GM21825 (cell line): ENCODE results near the gene CHST10.

Experiments used
- ATAC-seq: cut with Tn5 transposase; IDR thresholded peaks from one replicate; pipeline ENCODE4 v1.9.1; 2021; ENCODE audit warnings: mild to moderate bottlenecking, moderate library complexity; ENCODE audit not compliant: unreplicated experiment

CHST10 gene

DNA sequence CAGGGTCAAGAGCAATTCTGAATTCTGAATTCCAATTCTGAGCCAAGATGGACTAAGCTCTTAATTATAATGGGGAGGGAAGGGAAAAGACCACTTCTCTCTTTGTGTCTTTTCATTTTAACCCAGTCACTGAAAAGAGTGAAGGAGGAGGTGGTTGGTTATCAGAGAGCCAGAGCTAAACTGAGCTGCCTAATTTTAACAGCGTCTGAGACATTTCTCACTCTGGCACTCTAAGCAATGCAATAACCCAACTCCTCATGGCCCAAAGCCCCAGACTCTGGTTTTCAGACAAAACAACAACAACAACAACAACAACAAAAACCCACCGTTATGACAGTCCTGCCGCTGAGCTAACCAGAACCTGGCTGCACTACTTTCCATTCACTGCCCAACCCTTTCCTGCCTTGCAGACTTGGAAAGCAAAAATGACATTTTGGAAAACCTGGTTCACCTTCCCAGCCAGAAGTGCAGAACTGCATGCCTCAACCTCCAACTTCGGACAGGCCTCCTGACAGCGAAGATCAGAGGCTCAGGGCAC, 1.0 kb downstream of the CHST10 start:
- no peak for ATAC-seq

DNA sequence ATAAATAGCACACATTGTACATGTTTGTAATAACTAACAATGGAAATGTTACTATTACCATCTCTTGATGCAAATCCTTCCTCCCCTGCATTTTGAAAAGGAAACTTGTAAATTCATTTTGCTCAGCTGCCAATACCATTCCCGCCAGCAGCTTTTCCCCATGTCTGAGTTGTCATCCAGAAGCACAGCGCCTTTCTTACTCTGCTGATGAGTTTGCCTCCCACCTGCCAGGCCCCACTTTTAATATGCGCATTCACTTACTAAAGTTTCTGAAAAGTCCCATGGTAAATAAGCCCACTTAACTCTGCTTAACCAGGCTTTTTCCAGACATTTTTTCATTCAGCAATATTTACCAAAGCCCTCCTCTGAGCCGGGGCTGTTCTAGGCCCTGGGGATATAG, 3.9 kb downstream of the CHST10 start:
- no peak for ATAC-seq

GRCh38 chr2:100412881-100413321, 4.6 kb downstream of the CHST10 start:
- no peak for ATAC-seq

GRCh38 chr2:100412466-100412865, 5.0 kb downstream of the CHST10 start:
- ATAC-seq, result no peak

DNA sequence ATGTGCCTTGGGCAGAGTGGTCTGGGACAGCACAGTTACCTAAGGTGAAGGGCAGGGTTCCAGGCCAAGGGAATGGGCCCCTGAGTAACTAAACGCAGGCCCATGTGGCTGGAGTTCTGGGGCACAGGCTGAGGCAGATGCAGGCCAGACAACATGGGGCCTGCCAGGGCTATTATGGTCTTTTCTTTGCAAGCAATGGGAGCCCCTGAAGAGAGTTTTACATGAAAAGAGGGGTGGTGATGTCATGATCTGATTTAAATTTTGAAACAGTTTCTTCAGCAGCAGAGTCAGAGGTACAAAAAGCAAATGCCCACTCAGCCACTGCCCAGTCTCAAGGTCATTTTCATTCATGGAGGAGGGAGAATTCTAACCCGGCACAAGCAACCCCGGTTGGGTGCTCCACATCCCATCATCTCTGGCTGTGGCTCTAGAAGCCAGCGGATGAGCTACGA, 5.6 kb downstream of the CHST10 start:
- no peak for ATAC-seq

- no peak for ATAC-seq
Measured at GRCh38 chr2:100409975-100410647, 7.4 kb downstream of the CHST10 start.

- no peak for ATAC-seq
Measured at GRCh38 chr2:100409461-100409860, 8.0 kb downstream of the CHST10 start.

GRCh38 chr2:100408941-100409340, 8.5 kb downstream of the CHST10 start:
- ATAC-seq, result no peak

DNA sequence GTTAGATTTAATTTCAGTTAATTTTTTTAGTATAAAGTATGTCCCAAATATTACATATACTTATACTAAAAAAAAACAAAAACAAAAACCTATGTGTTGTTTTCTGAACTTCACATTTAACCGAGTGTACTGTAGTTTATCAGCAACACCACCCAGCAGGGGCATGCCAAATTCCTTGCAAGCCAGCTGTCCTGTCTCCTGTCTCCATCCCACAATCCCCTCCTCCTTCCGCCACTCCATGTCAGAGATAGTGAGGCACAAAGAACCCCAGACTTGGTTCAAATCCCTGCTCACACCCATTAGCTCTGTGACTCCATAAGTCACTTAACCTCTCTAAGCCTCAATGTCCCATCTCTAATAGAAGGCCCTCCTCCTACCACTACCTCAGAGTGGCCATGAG, 9.4 kb downstream of the CHST10 start:
- ATAC-seq, result no peak

DNA sequence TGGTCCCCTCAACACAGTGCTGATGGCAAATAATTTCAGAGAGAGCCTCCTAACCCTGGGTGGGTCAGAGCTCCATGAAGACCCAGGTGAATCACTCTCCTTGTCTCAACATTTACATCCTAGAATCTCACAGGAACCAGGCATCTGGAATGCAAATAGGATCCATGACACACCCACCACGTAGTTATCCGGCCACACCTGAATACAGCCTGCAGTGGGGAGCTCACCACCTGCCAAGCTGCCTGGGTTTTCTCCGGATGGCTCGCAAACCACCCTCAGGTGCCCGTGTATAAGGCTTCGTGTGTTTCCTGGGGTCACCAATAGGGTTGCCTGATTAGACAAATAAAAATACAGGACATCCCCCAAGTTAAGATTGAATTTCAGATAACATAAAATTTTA, 9.9 kb downstream of the CHST10 start:
- ATAC-seq, result no peak

DNA sequence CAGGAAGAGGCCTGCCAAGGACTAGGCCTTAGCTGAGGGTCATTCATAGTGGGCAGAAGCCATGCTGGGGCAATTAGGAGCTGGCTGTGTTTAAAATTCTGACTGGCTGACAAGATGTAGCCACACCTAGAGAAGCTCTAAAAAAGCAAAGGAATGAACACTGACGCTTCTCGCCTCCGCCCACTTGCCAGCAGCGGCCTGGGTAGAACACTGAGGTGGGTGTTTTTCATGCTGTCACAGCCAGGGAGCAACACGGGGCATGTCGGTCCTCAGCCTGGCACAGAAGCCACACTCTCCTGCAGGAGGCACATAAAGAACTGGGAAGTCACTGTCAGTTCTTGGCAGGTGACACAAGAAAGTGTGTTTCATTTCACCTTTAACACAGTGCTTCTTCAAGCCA, 10.4 kb downstream of the CHST10 start:
- ATAC-seq, result no peak

- no peak for ATAC-seq
Measured at GRCh38 chr2:100406120-100406508, 11.4 kb downstream of the CHST10 start.

GRCh38 chr2:100405403-100406119, 11.9 kb downstream of the CHST10 start:
- no peak for ATAC-seq

DNA sequence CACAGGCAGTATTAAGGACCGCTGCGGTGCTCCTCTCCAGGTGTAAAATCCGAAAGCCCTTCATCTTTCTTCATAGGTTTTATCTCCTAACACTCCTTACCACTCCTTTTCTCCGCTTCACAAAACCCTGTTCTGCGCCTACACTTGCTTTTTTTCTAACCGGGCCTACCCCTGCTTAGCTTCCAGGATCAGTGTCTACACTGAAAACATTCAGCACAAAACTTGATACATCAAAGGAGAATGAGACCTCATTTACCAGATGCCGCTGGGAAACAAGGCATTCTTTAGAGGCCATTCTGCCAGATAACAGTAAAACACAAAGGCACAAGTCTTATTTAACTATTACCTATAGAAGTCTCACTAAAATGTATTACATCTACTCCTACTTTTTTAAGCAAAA, 13.1 kb downstream of the CHST10 start:
- no peak for ATAC-seq

- no peak for ATAC-seq
Measured at GRCh38 chr2:100403722-100404121, 13.7 kb downstream of the CHST10 start.

- ATAC-seq, result no peak
Measured at GRCh38 chr2:100401268-100401667, 16.2 kb downstream of the CHST10 start.

GRCh38 chr2:100399714-100400113, 17.8 kb downstream of the CHST10 start:
- no peak for ATAC-seq

DNA sequence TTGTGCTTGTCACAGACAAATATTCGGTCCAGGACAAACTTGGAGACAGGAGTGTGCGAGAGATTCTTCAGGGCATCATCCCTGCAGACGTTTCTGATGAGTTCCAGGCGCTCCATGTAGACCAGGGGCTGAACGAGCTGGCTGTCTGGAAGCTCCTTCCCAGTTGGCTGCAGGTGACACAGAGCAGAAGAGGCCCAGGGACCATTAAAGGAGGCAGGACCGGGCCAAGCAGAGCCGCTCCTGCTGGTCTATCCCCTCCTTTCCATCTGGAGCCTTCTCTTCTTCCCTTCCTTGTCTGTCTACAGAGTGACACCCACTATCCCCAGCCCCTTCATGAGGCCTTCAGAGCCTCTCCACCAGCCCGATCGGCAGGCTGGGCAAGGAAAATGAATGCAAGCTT, 19.5 kb downstream of the CHST10 start:
- ATAC-seq, result no peak

DNA sequence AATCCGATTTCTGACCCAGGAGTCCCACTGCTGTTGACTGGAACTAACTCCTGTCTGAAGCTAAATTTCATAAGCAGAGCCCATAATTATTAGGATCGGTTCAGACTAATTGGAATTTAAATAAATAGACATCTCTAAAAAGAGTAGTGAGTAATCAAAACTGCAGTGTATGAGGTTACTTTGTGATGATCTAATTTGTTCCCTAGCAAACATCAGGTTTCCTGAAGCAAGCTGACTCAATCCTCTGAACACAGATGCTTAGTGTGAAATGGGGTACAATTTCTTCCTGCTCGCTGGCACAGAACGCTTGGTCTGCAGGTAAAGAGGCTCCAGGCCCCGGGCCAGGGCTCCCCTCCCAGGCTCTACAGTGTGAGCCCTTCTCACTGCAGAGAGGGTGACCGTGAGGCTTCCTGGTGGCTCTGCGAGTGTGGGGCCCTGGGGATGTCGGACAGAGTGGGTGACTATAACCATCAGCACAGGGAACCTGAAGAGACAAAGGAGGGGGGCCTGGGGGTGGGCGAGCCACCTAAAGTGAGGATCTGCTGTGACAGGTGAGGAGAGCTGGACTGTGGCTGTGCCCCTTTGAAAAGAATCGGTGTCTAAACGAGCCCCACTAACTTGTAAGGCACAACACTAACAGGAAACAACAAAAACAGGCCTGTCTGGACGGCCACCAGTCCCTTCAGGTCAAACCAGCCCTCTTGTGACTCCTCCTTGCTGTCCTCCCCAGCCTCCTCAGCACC, 20.2 kb downstream of the CHST10 start:
- no peak for ATAC-seq

DNA sequence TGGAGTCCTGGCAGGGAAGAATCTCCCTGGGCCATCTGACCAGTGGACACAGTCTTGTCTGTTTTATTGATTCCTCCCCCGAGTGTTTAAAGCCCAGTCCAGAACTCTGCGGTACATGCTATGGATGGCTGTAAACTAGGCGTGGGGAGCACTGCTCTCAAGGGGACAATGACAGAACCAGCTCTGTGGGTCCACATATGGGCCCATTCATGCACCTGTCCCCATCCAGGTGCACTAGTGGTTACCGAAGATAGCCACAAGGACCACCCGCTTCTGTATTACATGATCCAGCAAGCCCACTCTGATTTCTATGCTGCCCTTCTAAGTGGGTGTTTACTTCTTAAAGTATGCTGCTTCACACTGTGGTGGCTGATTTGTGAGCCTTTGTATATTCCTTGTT, 21.0 kb downstream of the CHST10 start:
- ATAC-seq, result no peak

DNA sequence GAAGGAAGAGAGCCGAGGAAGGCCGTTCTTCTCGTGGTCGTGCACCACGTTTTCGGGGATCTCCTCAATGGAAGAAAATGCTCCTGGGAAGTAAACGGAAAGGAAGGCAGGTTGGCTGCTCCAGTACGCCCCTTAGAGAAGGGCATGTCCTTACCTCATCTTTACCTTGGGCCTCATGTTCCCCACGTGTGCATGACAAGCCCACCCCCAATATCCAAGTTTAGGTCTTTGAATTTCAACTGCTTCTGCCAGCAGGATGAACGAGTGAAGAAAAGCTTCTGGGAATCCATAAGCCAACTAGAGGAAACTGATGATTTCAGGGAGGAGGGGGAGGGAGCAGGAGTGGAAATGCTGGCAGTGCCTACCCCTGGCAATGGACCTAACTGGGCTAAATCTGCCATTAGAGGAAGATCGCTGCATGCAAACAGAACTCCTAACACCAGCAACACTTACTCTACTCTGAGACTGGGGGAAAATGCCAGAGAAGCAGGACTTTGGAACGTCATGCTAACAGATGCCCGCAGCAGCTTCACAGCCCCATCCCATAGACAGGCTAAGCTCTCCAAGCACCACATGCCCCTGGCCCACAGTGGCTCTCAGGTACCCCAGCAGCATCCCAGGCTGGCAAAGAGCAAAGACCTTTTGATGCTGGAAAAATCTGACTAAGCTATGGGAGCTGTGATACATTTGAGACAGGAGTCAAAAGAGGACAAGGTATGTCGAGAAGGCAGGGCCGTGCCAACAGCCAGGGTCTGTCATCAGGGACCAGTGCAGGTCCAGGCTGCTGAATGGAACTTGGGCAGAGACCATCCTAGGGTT, 21.7 kb downstream of the CHST10 start:
- ATAC-seq, result no peak
